Muscle of back (tissue), 13 donors: ENCODE data around the gene UNC119. TPM values are rescaled to one million over a fixed set of nuclear protein-coding genes. Genes with fewer than 3 reads are reported as not detected.
A peak's percentile ranks its signal among the peaks of the same experiment; 100 is the strongest.
"Not testable (repeated sequence)": the region's sequence is repeated elsewhere in the genome, so short reads cannot be mapped to it uniquely, and the experiment has no call there.

Experiments used
- DNase-seq, 3 donors: peaks; one replicate each; pipeline versions ENCODE4 v3.0.0 to v3.0.0-alpha.2; 2013
- long read RNA-seq, 9 donors: transcript quantifications; one replicate each; lab custom pipeline, GENCODE V29; 2026
- polyA plus RNA-seq, 10 donors: library from polyadenylated mRNA; unstranded; fragments of 120-200 nt; gene quantifications; one replicate each; pipeline ENCODE4 v1.2.1, GENCODE V29; 2013; ENCODE audit not compliant: insufficient read length in 10 of 10

UNC119 gene
- 10 to 100 TPM; 10.8 to 19.5 (median 13.1) TPM for polyA plus RNA-seq
- long read RNA-seq, donor 1, transcript UNC119-202 (5 exons, 1,424 nt): major isoform, 8 of 8 reads
- long read RNA-seq, donor 1, partial matches to known transcripts: 0 of 8 reads
- long read RNA-seq, donor 1, other reads (novel, unspliced or antisense): 0 of 8 reads
- long read RNA-seq, donor 2, full-length matches to known transcripts: 9 of 9 reads
- long read RNA-seq, donor 2, partial matches to known transcripts: 0 of 9 reads
- long read RNA-seq, donor 2, other reads (novel, unspliced or antisense): 0 of 9 reads
- long read RNA-seq, donor 3: 0 reads
- long read RNA-seq, donor 4, partial matches to known transcripts: 0 of 3 reads
- long read RNA-seq, donor 4, other reads (novel, unspliced or antisense): 0 of 3 reads
- long read RNA-seq, donor 5, full-length matches to known transcripts: 7 of 7 reads
- long read RNA-seq, donor 5, partial matches to known transcripts: 0 of 7 reads
- long read RNA-seq, donor 5, other reads (novel, unspliced or antisense): 0 of 7 reads
- long read RNA-seq, donor 6, transcript UNC119-202 (5 exons, 1,424 nt): major isoform, 5 of 6 reads
- long read RNA-seq, donor 6, partial matches to known transcripts: 0 of 6 reads
- long read RNA-seq, donor 6, other reads (novel, unspliced or antisense): 0 of 6 reads
- long read RNA-seq, donor 7, full-length matches to known transcripts: 2 of 2 reads
- long read RNA-seq, donor 7, partial matches to known transcripts: 0 of 2 reads
- long read RNA-seq, donor 7, other reads (novel, unspliced or antisense): 0 of 2 reads
- long read RNA-seq, donor 8, partial matches to known transcripts: 0 of 6 reads
- long read RNA-seq, donor 8, other reads (novel, unspliced or antisense): 0 of 6 reads
- long read RNA-seq, donor 9: 0 reads

GRCh38 chr17:28552176-28552999 lies at the start of gene UNC119:
Gene UNC119, minus strand, starts transcription at chr17:28552624. Its CDS starts 67 bp downstream, at chr17:28552557.
- DNase-seq: peak; percentile 69 to 91 (median 84)

- peak; percentile 76 to 90 (median 81) for DNase-seq
These were observed 47.1 kb upstream of the UNC119 start for GRCh38 chr17:28599311-28600184.

GRCh38 chr17:28598799-28599310 lies 46.4 kb upstream of the UNC119 start, which contains the start of gene SPAG5:
Gene SPAG5, minus strand, starts transcription at chr17:28599025. Its CDS starts 79 bp downstream, at chr17:28598946.
- peak; percentile 92 to 97 (median 94) for DNase-seq

GRCh38 chr17:28598389-28598788 lies 46.0 kb upstream of the UNC119 start:
- no peak for DNase-seq

GRCh38 chr17:28597606-28598383 lies 45.4 kb upstream of the UNC119 start:
- DNase-seq: no peak

- no peak for DNase-seq
These were observed 39.8 kb upstream of the UNC119 start for GRCh38 chr17:28592260-28592659.

- no peak for DNase-seq
These were observed 33.4 kb upstream of the UNC119 start for GRCh38 chr17:28585851-28586250.

- no peak for DNase-seq
These were observed 32.0 kb upstream of the UNC119 start for GRCh38 chr17:28584434-28584833.

GRCh38 chr17:28582513-28582912 lies 30.1 kb upstream of the UNC119 start:
- no peak for DNase-seq

- no peak for DNase-seq
These were observed 28.5 kb upstream of the UNC119 start for GRCh38 chr17:28580959-28581358.

- no peak for DNase-seq
These were observed 27.1 kb upstream of the UNC119 start for GRCh38 chr17:28579526-28579925.

- DNase-seq: no peak
These were observed 26.1 kb upstream of the UNC119 start for GRCh38 chr17:28578246-28579195.

GRCh38 chr17:28577466-28577824 lies 25.0 kb upstream of the UNC119 start:
- no peak for DNase-seq

GRCh38 chr17:28576758-28577465 lies 24.5 kb upstream of the UNC119 start, which contains the start of gene ALDOC:
Gene ALDOC, minus strand, starts transcription at chr17:28576895. Its CDS starts 1,363 bp downstream, at chr17:28575532.
- DNase-seq: peak; percentile 84 to 92 (median 87)

- DNase-seq: not testable (repeated sequence)
These were observed 23.6 kb upstream of the UNC119 start for GRCh38 chr17:28576016-28576415.

- no peak for DNase-seq
These were observed 22.8 kb upstream of the UNC119 start for GRCh38 chr17:28575126-28575795.

GRCh38 chr17:28574526-28574925 lies 22.1 kb upstream of the UNC119 start:
- no peak for DNase-seq
